ENCODE measurements around the gene PCSK5.
"Not testable (repeated sequence)": the region's sequence is repeated elsewhere in the genome, so short reads cannot be mapped to it uniquely, and the experiment has no call there.

Gene PCSK5

DNA sequence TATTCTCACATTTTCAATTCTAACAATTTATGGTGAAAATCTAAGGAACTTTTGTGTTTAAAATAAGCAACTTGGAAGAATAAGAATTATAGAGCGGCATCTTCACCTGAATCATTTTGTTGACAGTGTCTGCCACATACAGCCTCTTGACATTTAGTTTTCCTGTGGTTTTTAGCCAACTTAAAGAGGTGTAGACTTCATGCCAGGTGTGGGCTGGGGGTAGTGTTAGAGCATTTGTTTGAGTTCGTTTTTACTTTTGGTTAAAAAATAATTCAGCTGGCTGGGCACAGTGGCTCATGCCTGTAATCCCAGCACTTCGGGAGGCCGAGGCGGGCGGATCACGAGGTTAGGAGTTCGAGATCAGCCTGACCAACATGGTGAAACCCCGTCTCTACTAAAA is 72.8 kb downstream of the PCSK5 start:
- not testable (repeated sequence) for DNase-seq (ENCODE audit: low read depth in 2 of 2)

DNA sequence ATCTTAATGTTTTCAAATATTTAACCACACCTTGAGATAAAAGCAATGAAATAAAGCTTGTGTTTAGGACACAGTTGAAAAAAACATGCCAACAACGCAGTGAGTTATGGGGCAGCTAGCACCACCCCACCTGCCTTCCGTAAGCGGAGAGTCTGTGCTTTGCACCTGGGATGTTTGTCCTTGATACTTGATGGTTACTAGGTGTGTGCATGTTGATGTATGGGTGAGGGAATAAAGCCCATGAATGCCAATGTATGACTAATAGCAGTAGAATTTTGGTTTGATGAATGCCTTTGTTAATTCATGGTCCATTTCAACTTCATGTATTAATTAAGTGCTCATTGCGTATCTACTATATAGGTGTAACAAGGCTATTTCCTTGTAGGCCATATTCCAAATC is 74.0 kb downstream of the PCSK5 start:
- DNase-seq (ENCODE audit: low read depth in 2 of 2), result no peak

DNA sequence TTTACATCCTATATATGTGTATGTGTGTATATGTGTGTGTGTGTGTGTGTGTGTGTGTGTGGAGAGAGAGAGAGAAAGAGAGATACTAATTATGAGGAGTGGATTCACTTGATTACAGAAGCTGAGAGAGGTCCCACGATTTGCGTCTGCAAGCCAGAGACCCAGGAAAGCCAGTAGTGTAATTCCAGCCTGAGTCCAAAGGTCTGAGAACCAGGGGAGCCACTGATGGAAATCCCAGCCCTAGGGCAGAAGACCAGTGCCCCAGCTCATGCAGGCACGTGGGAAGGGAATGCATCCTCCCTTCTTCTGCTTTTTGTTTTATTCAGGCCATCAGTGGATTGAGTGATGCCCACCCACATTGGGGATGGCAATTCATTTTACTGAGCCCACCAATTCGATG is 74.8 kb downstream of the PCSK5 start:
- DNase-seq (ENCODE audit: low read depth in 2 of 2), result no peak

DNA sequence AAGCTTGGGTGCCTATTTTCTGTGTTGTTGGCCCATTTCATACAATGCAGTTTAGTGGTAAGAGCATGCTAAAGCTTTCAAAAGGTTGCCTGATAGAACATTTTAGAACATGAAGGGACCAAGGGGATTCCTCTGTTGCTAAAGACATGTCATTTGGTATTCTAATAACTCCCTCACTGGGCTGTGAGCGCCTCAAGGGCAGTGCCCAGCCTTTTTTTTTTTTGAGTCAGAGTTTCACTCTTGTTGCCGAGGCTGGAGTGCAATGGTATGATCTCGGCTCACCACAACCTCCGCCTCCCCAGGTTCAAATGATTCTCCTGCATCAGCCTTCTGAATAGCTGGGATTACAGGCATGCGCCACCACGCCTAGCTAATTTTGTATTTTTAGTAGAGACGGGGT is 77.1 kb downstream of the PCSK5 start:
- no peak for DNase-seq (ENCODE audit: low read depth in 2 of 2)

DNA sequence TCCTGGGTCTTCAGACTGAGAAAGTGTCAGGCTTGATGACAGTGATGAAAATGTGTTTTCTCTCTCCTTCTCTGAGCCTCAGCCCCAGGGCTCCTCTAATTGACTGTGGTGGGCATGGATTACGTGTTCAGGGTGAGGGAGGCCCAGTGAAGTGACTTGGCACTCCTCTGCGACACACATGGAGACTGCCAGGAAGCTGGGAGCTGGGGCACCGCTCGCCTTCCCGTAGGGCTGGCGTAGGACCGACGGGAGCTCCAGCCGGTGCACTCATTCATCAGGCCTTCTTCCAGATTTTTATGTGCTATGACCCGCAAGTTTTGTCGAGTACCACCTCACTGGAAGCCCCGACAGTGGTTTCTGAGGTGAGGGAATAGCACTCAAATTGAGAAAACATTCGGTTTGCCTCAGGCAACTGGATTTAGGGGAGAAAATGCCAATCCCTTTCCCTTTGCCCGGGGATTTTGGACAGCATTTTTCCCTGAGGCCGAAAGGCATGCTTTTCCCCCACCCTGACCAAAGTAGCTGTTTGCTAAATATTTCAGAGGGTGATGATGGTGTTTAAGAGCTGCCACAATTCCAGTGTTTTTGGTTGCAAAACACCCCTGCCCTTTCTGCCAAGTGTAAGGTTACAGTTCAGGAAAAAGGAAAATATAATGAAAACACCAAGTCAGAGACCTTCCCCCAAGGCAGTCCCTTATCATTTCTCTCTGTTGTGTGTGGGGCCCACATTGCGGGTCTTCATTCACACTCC is 83.7 kb downstream of the PCSK5 start:
- DNase-seq (ENCODE audit: low read depth in 2 of 2), result no peak

DNA sequence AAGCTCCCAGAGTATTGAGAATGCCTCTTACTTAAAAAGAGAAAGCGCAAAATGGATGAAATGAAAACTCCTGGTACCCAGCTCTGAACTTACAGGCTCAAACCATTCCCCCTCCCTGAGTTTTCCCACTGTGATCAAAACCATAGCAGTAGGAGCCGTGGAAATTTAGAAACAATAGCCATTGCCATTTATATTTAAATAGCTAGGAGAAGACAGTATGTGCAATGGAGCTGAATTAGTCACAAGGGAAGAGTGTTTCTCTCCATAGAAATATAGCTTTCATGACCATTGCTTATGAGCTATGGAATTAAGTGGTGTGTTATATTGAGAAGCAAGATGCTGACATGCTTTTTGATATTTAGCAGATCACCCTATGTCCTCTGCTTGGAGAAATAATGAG is 84.6 kb downstream of the PCSK5 start:
- DNase-seq (ENCODE audit: low read depth in 2 of 2), result no peak

DNA sequence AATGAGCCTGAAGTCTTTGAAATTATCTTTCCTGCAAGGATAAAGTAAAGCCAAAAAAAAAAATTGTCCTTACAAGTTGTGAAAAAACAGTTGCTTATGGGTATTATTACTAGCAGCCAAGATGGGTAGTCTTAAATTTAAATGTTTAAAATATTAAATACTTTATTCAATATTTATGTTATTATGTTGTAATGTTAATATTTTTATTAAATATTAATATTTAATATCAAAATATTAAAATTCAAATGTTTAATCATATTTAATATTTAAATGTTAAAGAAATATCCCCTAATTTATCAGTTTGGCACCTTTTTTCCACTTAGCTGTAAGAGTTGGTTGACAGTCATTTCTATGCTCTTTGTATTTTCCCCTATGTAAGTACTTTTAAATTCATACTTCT is 86.1 kb downstream of the PCSK5 start:
- no peak for DNase-seq (ENCODE audit: low read depth in 2 of 2)

DNA sequence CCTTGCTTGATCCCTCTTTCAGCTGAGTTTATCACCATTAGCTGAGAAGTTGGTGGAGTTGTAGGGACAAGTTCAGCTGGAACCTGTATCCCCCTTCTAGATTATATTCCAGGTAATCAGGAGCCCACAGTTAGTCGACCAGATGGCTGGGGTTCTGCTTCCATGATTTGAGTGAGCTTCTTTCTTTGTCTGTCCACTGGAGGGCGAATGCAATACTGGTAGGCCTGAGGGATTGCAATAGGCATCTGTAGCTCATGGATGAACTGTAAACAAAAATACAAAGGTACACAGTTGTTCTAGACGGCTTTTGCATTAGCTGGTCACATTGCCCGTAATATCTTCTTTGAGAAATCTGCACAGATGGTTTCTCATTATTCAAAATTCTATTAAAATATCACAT is 88.9 kb downstream of the PCSK5 start:
- DNase-seq (ENCODE audit: low read depth in 2 of 2), result no peak

DNA sequence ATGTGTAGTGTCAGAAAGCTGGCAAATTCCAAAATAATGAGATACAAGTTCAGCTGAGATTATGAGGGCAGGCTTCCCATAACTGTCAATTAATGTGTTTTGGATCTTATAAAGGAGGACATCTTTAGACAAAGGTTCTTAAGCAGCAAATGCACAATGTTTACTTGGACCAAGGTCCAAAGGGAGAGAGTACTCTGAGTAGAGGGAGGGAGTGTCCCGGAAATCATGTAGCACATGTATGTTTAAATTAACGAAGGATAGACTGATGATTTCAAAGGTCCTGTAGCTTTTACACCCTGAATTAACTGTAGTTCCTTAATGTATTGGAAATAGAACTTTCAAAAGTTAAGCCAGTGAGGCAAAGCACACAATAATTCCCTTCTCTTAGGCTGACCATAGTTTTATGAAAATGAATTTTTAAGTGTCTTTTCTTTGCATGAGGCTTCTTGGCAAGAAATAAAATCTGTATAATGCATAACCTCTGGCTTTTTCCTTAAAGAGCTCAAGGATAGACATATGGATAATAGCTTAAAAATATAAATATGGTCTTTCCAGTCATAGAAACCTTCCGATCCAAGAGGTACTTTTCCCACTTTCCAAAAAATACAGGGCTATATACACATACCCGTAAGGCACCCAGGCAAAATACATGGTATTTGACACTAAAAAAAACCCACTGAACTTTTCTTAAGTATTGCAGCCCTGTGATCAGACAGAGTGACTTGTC is 93.0 kb downstream of the PCSK5 start:
- no peak for DNase-seq (ENCODE audit: low read depth in 2 of 2)

DNA sequence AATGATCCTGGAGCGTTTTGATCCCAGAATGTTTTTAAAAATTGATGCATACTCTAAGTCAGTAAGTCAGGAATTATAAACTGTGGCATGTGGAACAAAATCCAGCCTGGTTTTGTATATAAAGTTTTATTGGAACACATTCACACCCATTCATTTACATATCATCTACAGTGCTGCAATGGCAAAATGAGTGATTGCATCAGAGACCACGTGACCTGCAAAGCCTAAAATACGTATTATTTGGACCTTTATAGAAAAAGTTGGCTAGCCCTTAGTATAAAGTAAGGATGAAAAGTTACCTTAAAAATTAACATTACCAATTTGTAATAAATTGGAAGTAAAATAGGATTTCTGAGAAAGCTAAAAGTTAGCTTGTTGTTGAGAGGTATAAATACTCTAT is 95.0 kb downstream of the PCSK5 start:
- no peak for DNase-seq (ENCODE audit: low read depth in 2 of 2)

DNA sequence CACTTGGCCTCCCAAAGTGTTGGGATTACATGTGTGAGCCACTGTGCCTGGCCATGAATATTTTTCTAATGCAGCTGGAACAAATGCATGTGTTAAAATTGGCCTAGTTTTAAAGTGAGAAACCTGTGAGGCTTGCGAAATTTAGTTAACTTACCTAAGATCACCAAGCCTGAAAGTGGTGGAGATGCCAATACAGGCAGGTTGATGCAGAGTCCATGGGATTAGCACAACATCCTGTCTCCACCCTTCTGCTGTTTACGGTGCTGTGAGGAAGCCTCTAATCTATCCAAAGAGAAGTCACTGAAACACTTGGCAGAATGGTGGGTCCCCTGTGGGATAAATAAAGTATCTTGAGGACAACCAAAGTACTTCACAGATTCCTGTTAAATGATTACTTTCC is 98.2 kb downstream of the PCSK5 start:
- no peak for DNase-seq (ENCODE audit: low read depth in 2 of 2)

DNA sequence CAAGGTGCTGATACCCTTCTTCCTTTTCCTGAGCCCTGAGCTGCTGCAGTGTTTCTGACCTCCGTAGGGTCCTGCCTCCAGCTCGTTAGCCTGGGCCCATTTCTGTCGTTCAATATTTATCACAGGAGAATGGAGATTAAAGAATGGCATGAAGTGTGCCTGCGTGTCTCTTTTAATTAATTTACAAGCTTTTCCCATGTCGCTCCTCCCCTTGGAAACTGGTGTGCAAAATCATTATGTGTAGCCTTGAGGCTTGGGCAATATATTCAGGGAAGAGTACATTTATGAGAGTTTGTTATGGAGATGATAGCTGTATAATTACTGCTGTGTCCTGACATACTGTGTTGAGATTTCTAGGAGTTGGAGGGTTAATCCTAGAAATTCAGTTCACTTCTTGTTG is 99.7 kb downstream of the PCSK5 start:
- no peak for DNase-seq (ENCODE audit: low read depth in 2 of 2)

DNA sequence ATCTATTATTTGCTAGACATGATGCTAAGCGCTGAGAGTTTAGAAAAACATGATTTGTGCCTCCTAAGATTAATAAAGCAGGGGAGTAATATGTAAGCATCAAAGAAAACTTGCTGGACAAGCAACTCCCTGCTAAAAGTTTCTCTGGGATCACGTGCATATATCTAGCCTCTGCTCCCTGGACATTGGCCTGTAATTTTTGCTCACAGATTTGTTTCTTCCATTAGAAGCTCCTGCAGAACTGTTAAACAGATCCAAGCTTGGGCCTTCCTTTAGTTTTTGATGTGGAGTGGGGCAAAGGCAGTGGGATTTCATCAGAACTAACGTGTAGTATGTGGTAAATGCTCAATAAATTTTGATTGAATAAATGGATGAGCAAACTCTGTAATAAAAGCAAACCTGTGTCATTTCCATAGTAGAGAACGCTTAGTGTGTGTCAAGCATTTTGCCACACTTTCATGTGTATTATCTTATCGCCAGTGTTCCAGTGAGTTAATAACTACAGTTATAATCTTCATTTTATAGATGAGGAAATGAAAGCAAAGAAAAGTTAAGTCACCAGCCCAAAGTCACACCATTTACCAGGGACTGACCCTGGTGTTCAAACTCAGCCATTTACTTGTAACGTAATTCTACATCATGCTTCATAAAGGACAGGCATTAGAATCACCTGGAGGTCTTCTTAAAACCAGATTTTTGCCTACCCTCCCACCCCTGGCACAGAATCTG is 100.3 kb downstream of the PCSK5 start:
- no peak for DNase-seq (ENCODE audit: low read depth in 2 of 2)

DNA sequence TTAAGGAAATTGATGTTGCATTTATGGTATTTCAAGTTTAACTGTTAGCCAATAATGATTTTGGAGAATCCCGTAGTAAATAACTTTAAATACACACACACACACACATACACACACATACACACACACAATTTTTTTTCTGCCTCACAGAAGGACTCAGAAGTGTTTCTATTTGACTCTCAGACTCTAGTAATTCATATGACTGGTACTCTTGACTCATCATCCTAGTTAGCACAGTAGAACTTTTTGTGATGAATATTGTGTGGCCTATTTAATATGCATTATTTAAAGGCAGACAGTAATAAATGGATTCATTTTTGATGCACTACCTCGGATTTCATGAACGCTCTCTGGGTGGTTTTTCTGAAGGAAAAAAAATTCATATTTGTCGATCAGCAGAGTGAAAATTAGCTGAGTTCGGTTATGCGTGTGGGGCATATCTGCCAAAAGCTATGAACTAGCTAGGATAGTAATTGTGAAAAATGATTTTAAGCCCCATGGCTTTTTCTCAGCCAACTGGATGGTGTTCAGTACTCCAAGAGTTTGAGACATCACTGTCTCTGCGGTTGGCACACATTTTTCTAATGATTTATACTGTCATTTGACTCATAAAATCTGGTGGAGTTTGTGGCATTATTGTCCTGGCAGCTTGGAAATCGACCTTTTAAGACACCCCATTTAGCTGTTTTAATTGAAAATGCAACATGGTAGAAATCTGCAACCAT is 102.2 kb downstream of the PCSK5 start:
- DNase-seq (ENCODE audit: low read depth in 2 of 2), result no peak

DNA sequence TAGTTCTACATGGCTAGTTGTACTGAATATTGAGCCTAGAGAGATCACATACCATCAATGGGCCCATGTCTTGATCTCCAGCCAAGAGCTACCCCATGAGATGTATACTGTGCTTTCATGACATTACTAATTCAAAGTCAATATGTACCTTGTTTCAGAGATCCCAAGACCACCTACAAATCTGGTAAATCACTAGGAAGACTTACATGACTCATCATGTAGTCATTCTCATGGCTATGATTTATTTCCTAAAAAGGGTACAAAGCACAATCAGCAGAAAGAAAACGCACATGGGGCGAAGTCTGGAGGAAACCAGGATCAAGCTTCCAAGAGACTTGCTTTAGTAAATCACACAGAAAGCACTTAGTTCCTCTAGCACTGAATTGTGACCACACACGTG is 103.0 kb downstream of the PCSK5 start:
- no peak for DNase-seq (ENCODE audit: low read depth in 2 of 2)

DNA sequence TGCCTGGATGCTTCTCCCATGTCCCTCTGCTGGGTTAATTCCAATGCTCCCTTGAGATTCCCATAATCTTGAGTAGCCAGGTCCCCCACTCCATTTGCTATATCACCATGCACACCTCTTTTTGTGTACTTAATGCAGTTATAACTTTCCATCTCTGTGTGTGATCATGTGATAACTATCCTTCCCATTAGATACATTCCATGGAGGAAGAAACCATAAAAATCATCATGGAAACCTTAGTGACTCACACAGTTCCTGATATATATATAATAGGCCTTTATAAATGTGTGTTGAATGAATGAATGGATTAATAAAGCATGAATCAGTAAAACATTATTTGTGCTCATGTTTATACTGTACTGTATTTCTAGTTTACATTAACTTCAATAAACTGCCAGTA is 104.6 kb downstream of the PCSK5 start:
- no peak for DNase-seq (ENCODE audit: low read depth in 2 of 2)

DNA sequence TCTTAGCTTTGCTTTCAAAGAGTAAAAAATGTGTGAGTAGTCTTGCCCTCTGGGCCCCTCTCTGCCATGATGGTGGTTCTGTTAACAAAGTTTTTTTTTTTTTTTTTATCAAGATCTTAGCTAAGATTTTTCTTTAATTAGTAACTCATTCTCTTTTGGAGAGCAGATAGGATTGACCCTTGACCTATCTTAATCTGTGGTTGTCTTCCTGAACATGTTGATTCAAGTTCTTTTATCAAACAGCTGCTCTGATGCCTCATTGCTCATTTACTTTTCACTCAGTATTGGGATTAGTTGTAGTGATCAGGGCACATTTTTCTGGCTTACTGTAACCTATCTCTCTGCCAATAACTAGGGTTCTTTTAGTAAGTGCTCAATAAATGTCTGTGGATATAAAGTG is 106.3 kb downstream of the PCSK5 start:
- DNase-seq (ENCODE audit: low read depth in 2 of 2), result no peak

DNA sequence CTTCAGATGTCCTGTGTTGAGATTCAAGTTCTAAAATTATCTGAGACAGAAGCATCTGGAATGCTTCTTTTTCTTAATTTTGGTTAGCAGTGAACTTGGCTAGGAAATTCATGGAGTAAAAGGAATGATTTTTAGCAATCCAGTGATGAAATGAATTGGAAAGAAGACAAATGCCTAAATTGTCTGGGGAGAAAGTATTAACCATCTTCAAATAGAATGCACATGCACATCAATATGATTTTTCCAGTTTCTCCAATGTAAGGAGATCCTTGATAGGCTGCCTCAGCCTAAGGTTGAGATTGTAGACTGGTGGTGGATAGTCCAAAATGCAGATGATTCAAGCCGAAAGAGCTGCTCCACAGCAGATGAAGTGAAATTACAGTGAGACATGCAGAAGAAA is 106.7 kb downstream of the PCSK5 start:
- no peak for DNase-seq (ENCODE audit: low read depth in 2 of 2)

DNA sequence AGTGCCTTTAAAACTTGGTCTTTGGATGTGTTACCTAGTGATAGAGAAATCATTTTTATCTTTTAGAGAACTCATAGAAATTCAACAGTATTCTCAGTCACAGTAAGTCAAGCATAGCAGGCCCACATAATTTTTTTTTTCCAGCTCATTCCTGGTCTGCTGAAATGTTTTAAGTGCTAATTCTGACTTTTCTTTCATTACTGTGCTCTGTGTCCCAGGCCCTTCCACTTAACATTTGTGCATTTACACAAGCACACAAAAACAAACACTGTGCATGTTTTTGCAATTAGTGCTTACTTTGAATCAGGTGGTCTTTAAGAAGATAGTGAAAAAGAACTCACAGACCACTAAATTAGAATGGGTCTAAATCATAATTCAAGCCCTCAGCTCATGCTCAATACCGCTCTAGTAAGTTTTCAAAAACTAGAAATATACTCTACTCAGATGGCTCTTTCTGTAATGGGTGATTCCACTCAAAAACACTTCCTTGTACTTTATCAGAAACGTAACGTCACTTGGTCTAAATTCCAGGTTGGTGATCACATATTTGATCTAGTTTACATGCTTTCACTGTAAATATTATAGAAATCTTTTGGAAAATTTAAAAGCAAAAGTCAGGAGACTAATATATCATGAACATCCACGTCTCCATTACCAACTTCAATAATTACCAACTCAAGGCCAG is 107.8 kb downstream of the PCSK5 start:
- no peak for DNase-seq (ENCODE audit: low read depth in 2 of 2)

DNA sequence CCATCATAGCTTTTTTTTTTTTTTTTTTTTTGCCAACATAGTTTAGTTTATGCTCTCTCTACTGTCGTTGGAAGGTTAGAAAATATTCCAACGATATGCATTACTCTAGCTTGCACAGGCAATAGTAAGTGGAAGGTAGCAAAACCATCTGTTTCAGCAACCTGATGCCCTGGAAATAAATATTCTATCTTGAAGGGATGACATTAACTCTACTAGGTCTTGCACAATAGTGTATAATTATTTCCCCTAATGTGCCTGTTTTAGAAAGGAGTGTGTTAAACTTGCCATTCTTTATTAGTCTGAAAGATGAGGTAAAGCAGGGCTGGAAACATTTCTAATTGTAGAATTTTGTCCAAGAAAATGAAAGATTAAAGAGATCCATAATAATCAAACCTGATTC is 111.0 kb downstream of the PCSK5 start:
- no peak for DNase-seq (ENCODE audit: low read depth in 2 of 2)

DNA sequence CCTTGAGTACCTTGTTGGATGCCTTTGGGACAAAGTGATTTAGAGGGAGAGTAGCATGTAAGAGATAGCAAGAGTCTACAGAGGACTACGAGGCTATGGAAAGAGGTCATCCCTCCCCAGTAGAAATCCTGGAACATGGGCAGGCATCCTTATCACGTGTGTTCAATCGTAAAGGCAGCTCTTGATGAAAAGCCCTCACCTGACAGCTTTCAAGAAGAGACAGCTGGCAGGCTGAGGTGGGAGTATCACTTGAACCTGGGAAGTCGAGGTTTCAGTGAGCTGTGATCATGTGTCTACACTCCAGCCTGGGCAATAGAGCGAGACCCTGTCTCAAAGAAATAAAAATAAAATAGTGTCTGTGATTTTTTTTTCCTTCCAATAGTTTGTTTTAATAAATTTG is 112.6 kb downstream of the PCSK5 start:
- no peak for DNase-seq (ENCODE audit: low read depth in 2 of 2)

DNA sequence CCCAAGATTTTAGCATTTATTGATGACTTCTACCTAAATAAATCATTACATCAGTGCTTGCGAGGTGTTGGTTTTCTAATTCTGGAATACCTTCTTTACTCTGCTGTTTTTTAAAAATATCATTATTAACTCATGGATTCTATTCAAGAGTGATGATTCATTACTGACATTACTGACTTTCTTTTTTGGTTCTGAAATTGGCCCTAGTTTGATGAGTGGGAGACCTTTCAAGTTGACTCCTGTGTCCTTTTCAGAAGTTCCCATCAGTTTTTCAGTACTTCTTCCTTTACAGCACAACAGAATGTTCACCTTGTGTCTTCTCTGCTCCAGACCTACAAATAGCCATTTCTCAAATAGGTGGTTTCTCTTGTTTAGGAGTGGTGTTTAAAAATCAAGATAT is 114.1 kb downstream of the PCSK5 start:
- DNase-seq (ENCODE audit: low read depth in 2 of 2), result no peak
